GM12801 (cell line): ENCODE measurements around the gene FAAP20.

Experiments
- CTCF ChIP-seq: IDR thresholded peaks from one replicate; pipeline ENCODE4 v1.5.1; 2011; ENCODE audit warnings: control low read depth; ENCODE audit not compliant: insufficient read length; ENCODE audit errors: extremely low read depth

The FAAP20 gene

GRCh38 chr1:2160451-2161300 lies 33.9 kb downstream of the FAAP20 start:
- no peak for TF ChIP-seq CTCF

- TF ChIP-seq CTCF: no peak
Measured at GRCh38 chr1:2159124-2159523, 35.4 kb downstream of the FAAP20 start.

GRCh38 chr1:2158272-2158671 lies 36.3 kb downstream of the FAAP20 start:
- no peak for TF ChIP-seq CTCF

GRCh38 chr1:2157856-2158255 lies 36.7 kb downstream of the FAAP20 start:
- no peak for TF ChIP-seq CTCF

- TF ChIP-seq CTCF: no peak
Measured at GRCh38 chr1:2156866-2157265, 37.7 kb downstream of the FAAP20 start.

GRCh38 chr1:2155788-2156187 lies 38.8 kb downstream of the FAAP20 start:
- TF ChIP-seq CTCF: no peak

- TF ChIP-seq CTCF: no peak
Measured at GRCh38 chr1:2155147-2155598, 39.4 kb downstream of the FAAP20 start.
